ENCODE measurements around the gene ZNF804B.

Gene ZNF804B

DNA sequence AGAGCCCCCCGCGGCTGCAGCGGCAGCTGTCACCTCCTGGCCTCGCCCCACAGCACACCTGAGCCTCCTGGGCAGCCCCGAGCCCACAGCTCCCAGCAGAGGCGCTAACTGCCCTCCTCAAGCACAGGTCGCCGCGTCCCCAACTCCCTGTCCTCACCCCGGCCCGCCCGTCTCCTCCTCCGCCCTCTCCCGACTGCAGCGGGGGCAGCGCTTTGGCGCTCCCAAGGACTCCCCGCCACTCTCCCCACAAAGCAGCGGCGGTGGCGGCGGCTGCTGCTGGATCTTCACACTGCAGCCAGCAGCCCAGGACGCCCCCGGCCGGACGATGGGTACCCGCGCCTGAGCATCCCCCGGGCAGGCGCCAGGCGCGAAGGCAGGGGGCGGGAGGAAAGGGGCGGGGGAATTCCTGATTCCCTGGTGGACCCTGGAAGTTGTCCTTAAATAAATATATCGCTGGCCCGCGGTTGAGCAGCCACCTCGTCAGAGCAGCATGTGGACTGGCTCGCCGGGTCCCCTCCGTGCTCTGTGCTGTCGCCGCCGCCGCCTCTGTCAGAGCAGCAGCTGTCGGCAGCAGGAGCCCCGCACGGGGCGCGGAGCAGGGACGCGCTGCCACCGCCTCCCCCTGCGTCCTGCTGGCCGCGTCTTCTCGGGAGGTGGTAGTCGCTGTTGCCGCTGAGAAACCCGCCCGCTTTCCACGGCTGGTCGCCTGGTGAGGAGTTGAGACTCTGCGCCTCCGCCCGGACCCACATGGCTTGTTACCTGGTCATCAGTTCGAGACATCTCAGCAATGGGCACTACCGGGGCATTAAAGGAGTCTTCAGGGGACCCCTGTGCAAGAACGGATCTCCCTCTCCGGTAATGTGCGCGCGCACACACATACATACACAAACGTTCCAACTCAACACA, at the start of gene ZNF804B:
Gene ZNF804B (plus strand): TSS at position 471 of the 906 bp plus-strand sequence. CDS start 277 bp downstream, at position 748.
- no peak for DNase-seq (ENCODE audit: low spot score)

DNA sequence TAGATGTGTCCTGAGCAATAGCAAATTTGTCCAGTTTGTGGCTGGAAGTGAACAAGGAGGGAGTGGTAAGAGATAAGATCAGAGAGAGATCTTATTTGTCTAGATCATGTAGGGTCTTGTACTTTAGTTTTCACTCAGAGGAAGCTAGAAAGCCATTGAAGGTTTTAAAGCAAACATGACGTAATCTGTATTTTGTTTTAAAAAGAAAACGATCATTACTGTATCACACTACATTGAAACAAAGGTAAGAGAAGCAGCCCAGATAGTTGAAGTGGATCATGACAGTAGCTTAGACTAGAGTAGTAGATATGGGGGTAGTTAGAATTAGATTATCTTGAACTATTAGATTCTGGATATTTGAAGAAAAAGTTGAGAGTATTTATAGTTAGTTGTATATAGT, 23.6 kb upstream of the ZNF804B start:
- no peak for DNase-seq (ENCODE audit: low spot score)

DNA sequence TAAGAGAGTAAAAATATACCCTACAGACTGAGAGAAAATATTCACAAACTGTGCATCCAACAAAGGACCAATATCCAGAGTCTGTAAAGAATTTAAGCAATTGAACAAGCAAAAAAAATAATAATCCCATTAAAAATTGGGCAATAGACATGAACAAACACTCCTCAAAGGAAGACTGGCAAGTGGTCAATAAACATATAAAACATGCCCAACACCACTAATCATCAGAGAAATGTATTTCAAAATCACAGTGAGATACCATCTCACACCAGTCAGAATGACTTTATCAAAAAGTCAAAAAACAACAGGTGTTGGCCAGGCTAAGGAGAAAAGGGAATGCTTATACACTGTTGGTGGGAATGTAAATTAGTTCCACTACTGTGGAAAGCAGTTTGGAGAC, 21.9 kb upstream of the ZNF804B start:
- no peak for DNase-seq (ENCODE audit: low spot score)

DNA sequence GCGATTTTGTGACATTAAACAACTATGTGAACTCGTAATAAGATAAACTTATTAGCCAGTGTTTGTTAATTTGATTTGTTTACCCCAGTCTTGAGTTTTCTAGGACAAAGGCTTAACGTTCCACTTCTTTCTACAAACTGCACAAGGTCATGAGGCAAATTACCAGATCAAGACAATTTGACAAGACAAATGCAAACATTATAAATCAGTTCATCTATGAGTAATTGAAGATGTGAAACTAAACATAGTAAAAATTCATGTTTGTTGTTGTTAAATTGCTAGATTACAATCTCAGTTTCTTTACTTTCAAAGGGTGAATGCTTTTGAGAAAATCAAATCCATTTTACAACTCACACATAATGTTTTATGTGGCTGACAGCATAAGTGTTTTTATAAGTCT, 13.4 kb upstream of the ZNF804B start:
- no peak for DNase-seq (ENCODE audit: low spot score)

DNA sequence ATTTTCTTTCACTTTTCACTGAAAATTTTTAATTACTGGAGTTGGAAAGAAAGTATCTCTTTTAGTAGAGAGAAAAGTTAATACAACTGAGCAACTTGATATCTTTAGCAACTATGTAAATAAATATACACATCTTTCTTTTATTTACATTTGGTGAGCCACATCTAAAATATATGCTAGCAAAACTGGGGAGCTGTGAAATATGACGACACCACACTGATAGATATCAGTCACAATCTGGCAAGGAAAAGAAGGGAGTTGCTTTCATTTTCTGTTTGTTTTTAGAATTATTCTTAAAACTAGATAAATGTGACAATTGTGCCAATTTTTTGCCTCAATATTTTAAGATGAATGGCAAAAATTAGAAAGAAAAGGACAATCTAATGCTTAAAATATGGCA, 2.7 kb upstream of the ZNF804B start:
- DNase-seq (ENCODE audit: low spot score): no peak

DNA sequence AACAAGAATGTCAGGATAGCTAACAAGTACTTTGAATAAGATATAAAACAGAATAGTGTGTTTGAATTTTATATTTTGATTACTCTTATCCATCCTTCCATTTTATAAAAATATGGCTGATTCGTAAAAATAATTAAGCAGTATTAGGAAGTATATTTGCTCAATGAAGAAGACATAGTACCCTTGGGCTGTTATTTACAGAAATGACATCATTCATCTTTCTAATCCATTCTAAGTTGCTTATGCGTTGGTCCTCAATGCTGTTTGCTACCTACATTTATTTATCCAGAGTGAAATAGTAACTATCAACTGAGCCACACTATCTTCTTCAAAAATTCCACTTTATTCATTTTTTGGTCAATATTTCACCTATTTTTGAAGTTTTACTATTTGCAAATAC, 2.1 kb upstream of the ZNF804B start:
- DNase-seq (ENCODE audit: low spot score): no peak

DNA sequence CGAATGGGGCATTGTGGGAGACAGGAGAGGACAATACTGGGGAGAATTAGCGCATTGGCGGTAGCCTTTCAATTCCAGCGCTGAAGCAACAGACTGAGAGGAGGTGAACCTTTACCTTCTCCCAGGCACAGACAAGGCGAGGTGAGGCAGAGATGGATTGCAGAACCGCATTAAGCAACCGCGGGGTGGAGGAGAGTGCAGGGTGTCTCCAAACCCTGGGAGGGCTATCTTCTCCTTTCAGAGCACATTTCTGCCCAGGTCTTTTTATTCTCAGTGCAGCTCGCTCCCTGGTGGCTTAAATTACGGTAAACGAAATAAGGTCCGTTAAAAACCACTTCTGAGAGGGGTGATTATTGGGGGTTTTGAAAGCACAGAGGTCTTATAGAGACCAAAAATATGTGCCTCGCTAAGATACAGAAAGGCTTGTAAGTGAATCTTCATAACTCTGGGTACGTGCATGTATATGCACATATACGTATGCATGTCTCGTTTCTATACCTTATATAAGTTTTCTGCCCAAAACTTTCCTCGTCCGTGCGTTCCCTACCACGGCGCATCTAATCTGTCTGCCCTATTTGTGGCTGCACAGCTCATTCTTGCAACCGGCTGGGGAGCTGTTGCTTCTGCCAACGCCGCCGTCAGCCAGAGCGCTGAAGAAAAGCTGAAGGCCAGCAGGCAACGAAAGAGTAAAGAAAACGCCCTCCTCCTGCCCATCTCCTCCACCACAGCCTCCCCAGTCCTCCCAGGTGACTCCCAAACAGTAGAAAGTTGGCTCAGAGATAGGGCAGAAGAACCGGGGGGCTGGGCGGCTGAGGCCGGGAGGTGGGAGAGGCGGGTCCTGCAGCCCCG, 895 bp upstream of the ZNF804B start:
- no peak for DNase-seq (ENCODE audit: low spot score)

DNA sequence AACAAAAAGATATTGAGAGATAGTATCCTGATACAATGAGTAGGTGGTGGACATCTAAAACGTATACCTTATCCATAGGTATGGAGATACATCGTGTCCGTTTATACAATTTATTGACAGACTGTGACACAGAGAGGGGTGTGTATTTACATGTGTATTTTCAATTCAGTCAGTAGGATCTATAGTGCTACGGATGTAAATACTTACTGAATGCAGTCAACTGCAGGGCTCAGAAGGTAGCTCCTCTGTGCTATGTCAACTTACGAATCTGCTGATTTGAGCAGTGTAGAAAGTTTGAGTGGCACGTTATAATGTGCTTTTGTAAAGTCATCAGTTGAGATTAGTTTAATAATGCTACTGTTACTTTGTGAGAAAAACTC, 626 bp downstream of the ZNF804B start:
- no peak for DNase-seq (ENCODE audit: low spot score)

DNA sequence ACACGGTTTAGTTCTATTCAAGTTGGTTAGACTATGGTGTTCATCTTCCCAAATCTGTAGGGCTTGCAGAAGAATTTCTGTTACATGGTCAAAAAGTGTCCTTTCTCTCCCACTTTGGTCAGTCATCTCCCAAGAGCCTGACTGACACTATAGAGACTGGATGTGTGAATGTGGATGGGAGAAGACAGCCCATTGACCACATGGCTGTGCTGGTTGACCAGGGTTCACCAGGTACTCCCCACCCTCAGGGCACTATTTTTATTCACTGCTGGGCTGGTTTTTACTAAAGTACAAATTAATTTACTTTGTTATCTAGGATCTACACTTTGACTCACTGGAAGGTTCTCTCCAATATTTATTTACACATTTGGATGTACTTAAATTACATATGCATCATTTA, 2.3 kb downstream of the ZNF804B start:
- DNase-seq (ENCODE audit: low spot score): no peak

DNA sequence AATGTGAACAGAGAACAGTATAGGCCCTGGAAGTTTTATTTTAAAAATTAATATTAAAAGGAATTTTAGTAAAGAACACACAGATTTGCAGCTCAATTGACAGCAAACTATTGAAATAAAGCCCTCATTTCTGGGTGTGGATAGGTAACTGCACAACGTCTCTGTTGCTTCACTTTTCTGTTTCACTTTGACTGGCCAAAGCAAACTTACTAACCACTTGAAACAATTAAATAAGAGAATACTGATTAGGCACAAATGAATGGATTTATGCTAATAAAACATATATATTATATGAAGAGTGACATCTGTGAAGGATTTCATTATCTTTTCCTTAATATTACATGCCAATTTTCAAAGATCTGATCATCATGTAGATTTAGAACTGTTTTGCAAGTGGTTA, 11.9 kb downstream of the ZNF804B start:
- DNase-seq (ENCODE audit: low spot score): no peak

DNA sequence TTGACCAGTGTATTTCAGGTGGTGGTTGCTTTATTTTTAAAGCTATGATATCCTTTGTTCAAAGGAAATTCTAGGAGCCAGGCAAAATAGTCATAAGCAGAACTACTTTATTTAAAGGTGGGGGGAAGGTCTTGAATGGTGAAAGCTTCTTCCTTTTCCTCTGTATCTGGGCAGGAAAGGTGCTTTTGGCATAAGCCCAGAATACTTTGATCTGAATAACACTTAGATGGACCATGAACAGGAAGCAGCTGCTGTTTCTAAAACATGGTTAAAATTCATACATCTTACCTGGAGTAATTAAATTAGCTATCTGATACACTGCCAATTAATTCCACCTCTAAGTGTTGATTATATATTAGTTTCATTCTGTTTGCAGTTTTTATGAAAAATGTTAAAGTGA, 13.3 kb downstream of the ZNF804B start:
- DNase-seq (ENCODE audit: low spot score): no peak

DNA sequence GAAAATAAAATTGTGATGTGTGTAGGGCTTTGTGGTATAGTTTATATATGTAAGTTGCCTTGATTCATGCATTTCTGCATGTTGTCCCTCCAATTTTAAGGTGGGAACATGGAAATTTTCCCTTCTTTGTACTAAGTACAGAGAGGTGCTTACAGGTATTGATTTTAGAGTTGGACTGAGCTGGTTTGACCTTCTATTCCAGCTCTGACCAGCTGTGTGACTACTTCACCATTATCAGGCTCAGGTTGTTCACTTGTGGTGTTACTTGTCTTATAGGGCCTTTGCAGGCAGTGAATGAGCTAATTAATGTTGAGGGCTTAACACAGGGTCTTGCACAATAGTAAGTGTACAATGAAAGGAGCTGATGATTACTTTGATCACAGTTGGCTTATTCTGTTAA, 16.3 kb downstream of the ZNF804B start:
- DNase-seq (ENCODE audit: low spot score): no peak

DNA sequence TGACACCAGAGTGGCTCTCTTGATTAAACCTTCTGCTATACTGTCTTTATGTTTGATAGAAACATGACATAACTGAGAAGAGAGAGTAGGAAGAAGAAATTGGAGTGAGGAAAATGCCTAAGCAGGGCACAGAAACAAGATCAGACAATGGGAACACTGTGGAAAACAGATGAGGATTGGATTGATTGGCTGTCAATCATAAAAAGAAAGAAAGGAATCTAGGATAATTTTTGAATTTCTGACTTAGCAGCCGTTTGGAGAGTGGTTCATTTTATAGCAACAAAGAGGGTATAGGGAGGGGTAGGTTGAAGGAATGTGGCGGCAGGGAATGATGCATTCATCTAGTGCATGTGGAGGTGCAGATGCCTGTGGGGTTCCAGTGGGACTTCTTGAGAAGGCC, 28.3 kb downstream of the ZNF804B start:
- DNase-seq (ENCODE audit: low spot score): no peak

DNA sequence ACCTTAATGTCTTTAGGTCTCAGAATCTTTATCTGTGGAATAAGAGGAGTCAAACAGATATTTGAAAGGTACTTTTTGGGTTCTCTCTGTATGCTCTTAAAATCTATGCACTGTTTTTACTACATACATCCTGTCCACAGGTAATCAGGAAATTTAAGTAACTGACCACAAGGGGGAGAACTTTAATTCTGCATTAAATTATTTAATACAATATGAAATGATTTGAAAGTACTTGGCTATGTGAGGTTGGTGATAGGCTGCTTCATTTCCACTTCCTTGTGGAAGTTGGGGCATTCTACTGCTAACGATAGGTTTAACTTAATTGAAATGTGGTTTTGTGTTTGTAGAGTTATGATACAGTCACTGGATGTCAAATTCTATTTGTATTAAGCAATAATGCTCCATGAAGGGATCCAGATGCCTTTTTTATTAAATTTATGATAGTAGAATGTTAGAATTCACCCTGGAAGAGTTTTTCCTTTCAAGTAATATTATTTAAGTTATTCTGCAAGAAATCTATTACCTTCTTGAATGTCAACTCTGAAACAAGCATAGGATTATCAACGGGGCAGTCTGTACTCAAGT, 30.1 kb downstream of the ZNF804B start:
- DNase-seq (ENCODE audit: low spot score): peak; percentile 14

DNA sequence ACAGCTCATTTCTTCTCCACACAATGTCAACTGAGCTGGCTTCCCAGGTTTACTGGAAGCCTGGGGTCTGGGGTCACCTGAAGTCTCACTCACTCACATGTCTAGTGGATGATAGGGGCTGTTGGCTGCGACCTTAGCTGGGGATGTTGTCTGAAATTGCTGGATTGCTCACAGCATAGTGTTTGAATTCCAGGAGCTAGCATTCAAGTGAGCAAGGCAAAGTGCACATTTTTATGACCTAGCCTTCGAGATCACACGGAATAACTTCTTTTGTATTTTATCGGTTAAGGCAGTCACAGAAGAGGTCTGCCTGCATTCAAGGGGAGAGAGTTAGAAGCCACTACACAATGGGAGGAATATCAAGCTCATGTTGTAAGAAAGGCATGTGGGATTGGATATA, 32.4 kb downstream of the ZNF804B start:
- DNase-seq (ENCODE audit: low spot score): no peak

DNA sequence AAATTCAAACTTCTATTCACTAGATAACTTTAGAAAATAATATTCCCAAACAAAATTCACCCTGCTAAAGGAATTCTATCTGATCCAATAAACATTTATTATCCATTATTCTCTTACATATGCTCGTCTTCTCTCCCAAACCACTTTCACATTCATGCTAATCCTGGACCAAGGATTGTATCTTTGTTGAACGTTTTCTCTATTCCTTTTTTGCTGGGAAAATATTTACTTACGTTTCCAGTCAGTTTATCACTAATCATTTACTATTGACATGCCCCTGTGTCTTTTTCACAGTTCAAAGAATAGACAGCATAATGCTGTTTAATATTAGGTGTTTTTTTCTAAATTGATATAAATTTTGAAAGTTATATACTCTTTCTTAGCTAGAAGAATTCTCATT, 32.9 kb downstream of the ZNF804B start:
- DNase-seq (ENCODE audit: low spot score): no peak

DNA sequence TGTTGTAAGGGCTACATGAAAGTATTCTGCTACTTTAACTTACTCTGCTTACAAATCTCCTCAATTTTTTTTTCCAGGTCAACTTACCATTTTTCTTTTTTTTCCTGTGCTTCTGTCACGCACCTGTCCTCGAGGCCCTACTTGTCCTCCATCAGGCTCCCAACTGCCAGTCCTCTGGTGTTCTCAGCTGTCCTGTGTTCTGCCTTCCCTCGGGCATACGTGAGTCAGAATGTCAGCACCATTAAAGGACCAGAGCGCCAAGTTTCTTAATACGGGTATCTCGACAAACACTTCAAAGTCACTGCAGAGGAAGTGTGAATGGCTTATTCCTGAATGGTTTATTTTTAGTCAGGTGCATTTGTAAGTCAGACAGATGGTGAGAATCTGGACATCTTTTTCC, 36.1 kb downstream of the ZNF804B start, which contains the start of gene TEX47:
Gene TEX47 (minus strand): TSS at position 185 of the 400 bp plus-strand sequence. CDS start 795 bp downstream, outside the sequence.
- no peak for DNase-seq (ENCODE audit: low spot score)

DNA sequence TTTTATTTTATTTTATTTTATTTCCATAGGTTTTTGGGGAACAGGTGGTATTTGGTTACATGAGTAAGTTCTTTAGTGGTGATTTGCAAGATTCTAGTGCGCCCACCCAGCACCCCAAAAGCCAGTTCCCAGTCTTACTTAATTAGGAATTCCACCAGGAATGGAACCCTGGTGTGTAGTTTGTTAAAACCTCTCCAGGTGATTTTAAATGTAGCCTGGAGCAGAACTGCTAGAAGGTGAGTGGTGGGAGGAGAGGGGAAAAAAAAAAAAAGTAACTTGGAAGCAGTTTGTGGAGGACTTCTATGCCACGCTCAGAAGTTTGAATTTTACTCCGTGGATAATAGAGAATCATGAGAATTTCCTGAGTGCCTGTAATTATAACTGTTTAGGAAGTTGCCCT, 41.5 kb downstream of the ZNF804B start:
- DNase-seq (ENCODE audit: low spot score): no peak

DNA sequence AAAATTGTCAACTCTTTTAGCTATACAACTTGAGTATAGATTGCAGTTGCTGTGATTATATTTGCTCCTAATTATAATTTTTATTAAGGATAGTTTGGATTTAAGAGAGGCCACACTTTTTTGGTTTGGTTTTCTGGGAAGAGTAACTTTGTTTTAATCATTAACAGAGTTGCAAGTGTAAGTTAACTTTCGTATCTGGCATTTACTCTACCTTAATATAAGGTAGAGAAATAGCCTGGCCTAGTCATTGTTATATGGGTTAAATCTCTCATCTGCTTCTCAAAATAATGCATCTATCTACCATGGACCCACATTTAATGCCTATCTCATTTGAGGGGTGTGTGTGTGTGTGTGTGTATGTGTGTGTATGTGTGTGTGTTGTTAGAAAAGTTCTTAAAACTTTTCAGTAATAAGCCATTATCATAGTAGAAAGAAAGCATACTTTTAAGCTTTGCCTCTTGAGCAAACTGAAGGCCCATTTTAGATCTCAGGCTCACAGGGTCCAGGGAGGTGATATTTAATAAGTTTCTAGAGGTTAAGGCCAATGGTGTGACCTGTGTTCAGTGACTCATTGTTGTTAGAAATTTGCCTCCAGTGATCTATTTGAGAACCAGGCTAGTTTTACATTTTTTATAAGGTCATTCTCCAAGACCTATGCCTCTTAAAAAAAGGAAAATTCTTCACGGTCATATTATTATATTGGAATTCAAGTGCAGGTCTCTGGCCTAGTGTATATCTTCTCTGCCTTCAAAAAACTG, 47.0 kb downstream of the ZNF804B start:
- DNase-seq (ENCODE audit: low spot score): no peak

DNA sequence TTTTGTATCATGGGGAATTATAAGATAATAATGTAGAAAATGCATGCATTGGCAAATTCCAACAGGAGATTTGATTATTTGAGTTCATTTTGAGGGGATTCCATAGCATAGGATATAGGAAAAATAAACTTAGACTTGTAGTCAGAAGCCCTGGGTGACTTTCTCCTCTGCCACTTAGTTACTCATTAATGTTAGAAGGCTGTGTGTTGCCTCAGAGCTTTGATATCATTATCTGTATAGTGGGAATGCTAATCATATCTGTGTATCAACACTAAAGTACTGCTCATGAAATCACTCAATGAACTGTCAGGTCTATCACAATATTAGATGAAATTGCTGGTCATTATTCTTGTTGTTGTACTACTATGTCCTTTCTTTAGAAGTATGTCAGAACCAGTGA, 59.1 kb downstream of the ZNF804B start:
- DNase-seq (ENCODE audit: low spot score): no peak

DNA sequence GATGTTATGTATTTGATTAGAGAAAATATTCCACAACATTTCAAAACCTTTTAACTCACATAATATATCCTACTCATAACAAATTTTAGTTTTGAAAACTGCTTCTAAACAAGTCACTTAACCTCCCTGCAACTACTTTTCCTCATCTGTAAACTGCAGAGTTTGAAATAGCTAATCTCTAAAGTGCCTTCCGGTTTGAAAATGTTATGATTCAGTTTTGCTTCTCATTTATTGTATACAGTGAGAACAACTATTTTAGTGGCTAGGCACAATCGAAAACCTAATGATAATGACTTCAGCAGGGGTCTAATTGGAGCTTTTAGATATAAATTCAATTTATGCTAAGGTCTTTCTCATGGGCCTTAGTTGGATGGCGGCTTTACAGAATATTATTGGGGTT, 66.7 kb downstream of the ZNF804B start:
- DNase-seq (ENCODE audit: low spot score): no peak

DNA sequence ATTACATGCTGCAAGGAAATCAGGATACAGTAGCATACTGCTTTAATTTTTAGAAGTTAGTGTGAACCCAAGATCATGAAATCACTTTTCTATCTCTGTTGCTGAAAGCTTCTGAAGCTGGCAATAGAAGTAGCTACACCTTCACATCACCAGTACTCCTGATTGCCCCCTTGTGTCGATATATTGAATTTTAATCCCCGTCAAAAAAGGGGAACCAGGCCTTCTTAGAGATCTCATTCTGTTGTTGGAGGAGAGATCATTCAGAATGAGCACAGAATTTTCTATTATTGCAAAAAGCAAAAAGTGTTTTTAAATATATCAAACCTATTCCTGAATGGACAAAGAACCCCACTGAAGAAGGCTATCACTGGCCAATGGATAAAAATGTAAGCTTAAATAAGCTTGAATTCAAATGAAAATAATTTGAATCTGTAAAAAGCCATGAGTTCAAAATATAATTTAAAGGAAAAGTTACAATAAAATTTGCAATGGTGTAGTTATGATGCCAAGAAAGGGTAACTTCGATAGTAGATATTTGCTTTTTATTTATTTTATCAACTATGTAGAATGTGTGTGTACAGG, 75.7 kb downstream of the ZNF804B start:
- DNase-seq (ENCODE audit: low spot score): peak; percentile 0
